Activated naive CD8-positive, alpha-beta T cell (primary cell): ENCODE data around the gene BRINP3.

Source experiments
- H3K27ac Mint-ChIP-seq: one replicate; pipeline ENCODE4 v1.8.0; 2021; ENCODE audit warnings: mixed read lengths
- H3K27me3 Mint-ChIP-seq: one replicate; pipeline ENCODE4 v1.8.0; 2021; ENCODE audit warnings: mixed read lengths
- H3K36me3 Mint-ChIP-seq: one replicate; pipeline ENCODE4 v1.8.0; 2021; ENCODE audit warnings: mixed read lengths
- H3K4me1 Mint-ChIP-seq: one replicate; pipeline ENCODE4 v1.8.0; 2021; ENCODE audit warnings: low read depth, mixed read lengths
- H3K4me3 Mint-ChIP-seq: one replicate; pipeline ENCODE4 v1.8.0; 2021; ENCODE audit warnings: mild to moderate bottlenecking, mixed read lengths
- H3K9me3 Mint-ChIP-seq: one replicate; pipeline ENCODE4 v1.8.0; 2021; ENCODE audit warnings: low read depth, mixed read lengths

The BRINP3 gene

GRCh38 chr1:190322274-190322673 lies 155.4 kb downstream of the BRINP3 start:
- H3K27ac Mint-ChIP-seq = no peak overlapping the region
- no peaks in the 10 kb centered on the region for H3K4me1 Mint-ChIP-seq
- no peaks in the 10 kb centered on the region for H3K36me3 Mint-ChIP-seq
- H3K27me3 Mint-ChIP-seq = no peaks in the 10 kb centered on the region
- H3K9me3 Mint-ChIP-seq = peaks cover 8% of the 10 kb centered on the region
- H3K4me3 Mint-ChIP-seq = no peak overlapping the region

DNA sequence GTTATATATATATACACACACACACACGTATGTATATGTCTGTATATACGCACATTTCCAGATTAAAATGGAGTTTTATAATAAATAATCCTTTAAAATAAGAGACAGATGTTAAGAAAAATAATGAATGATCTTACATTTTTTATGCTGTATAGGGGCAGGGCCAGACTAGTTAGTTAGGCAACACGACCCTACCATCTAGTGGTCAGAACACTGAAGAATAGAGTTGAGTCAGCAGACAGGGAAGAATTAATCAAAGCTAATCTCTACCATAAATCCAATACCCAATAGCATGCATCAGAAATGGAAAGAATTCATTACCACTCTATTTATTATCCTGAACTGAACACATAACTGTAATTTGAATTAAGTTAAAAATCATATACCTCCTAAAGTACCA lies 156.7 kb downstream of the BRINP3 start:
- Mint-ChIP-seq H3K27me3 (no peaks in the 10 kb centered on the region), H3K9me3 (peaks cover 8% of the 10 kb centered on the region), H3K27ac (no peak overlapping the region), H3K4me1 (no peaks in the 10 kb centered on the region), H3K36me3 (no peaks in the 10 kb centered on the region), H3K4me3 (no peak overlapping the region)

DNA sequence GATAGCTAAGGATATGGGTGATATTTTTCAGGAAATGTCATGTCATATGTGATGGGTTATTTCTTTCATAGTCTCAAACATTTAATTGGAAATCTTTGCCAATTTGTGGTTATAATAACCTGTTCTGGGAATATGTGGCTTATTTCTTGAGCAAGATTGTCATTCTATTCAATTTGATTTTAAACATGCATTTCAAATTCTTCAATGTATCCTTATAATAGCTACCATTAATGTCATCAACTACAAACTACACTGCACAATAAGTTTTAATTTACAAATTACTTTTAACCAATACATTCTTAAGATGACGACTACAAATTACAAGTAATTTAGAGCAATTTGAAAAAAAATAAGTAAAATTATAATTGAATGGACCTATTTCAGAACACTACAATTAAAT lies 164.9 kb downstream of the BRINP3 start:
- no peaks in the 10 kb centered on the region for H3K27me3 Mint-ChIP-seq
- H3K4me1 Mint-ChIP-seq = no peaks in the 10 kb centered on the region
- no peaks in the 10 kb centered on the region for H3K36me3 Mint-ChIP-seq
- H3K27ac Mint-ChIP-seq = no peak overlapping the region
- H3K9me3 Mint-ChIP-seq = peaks cover 3% of the 10 kb centered on the region
- no peak overlapping the region for H3K4me3 Mint-ChIP-seq

DNA sequence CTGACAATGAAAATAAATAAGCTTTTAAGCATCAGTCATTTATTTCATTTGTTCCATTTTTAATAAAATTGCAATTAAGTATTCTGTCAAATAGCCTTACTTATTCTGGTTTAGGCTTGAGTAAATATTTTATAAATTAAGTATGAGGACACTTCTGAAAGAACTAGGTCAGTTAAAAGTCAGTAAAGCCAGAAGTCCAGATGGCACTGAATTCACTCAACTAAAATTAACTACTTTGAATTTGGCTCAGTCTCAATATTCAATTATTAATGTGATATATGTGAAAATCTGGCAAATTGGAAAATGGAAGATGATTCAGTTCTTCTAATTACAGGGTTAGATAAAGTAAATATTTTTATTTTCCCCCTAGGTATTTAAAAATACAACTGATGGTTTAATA lies 174.2 kb downstream of the BRINP3 start:
- no peak overlapping the region for H3K27ac Mint-ChIP-seq
- H3K4me3 Mint-ChIP-seq = no peak overlapping the region
- peaks cover 16% of the 10 kb centered on the region for H3K9me3 Mint-ChIP-seq
- H3K4me1 Mint-ChIP-seq = no peaks in the 10 kb centered on the region
- H3K36me3 Mint-ChIP-seq = no peaks in the 10 kb centered on the region
- no peaks in the 10 kb centered on the region for H3K27me3 Mint-ChIP-seq

DNA sequence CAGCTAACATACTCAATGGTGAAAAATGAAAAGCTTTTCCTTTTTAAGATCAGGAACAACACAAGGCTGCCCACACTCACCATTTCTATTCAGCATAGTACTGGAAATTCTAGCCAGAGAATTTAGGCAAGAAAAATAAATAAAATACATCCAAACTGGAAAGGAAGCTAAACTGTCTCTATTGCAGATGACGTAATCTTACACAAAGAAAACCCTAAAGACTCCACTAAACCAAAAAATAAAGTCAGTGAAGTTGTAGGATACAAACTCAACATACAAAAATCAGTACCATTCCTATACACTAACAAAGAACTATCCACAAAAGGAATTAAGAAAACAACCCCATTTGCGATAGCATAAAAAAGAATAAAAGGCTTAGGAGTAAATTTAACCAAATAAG lies 181.2 kb downstream of the BRINP3 start:
- Mint-ChIP-seq H3K27me3 (no peaks in the 10 kb centered on the region), H3K36me3 (no peaks in the 10 kb centered on the region), H3K4me3 (no peak overlapping the region), H3K4me1 (no peaks in the 10 kb centered on the region), H3K27ac (no peak overlapping the region), H3K9me3 (peaks cover 20% of the 10 kb centered on the region)

DNA sequence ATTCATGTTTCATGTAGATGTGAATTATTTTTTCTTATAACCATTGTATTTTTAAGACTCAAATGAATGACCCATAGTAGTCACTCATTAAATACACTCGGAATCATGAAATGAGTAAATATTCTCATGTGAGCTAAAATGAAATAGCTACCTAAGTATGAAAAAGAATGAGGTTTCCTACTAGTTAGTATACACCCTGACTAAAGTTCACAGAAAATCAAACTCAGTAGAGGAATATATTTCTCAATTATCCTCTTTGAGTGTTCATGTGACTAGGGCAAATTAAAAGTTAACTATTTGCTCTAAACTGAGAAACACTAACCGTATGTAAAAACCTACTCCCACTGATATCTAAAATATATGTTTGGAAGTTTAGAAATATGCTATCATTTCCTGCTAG lies 187.8 kb downstream of the BRINP3 start:
- no peaks in the 10 kb centered on the region for H3K27me3 Mint-ChIP-seq
- H3K4me3 Mint-ChIP-seq = no peak overlapping the region
- peaks cover 15% of the 10 kb centered on the region for H3K9me3 Mint-ChIP-seq
- H3K36me3 Mint-ChIP-seq = no peaks in the 10 kb centered on the region
- H3K27ac Mint-ChIP-seq = no peak overlapping the region
- no peaks in the 10 kb centered on the region for H3K4me1 Mint-ChIP-seq

DNA sequence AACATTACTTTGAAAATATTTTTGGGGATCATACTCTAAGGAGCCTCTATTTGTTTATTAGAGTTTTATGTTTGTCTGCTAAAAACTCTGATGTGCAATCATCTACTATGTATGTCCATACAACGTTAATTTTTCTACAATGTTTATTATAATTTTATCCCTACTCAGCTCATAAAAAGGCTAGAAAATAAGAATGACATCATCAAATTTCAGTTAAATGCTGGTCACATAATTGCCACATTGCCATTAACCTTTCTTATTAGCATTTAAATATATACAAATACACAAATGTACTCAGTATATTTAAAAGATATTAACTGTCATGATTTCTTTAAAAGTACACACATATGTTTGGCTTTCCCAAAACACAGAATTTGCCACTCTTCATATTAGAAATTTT lies 191.6 kb downstream of the BRINP3 start:
- Mint-ChIP-seq H3K36me3 (no peaks in the 10 kb centered on the region), H3K4me3 (no peak overlapping the region), H3K4me1 (no peaks in the 10 kb centered on the region), H3K9me3 (peaks cover 13% of the 10 kb centered on the region), H3K27me3 (no peaks in the 10 kb centered on the region), H3K27ac (no peak overlapping the region)

GRCh38 chr1:190277107-190277506 lies 200.6 kb downstream of the BRINP3 start:
- no peaks in the 10 kb centered on the region for H3K27me3 Mint-ChIP-seq
- H3K9me3 Mint-ChIP-seq = peaks cover 14% of the 10 kb centered on the region
- no peaks in the 10 kb centered on the region for H3K4me1 Mint-ChIP-seq
- H3K36me3 Mint-ChIP-seq = no peaks in the 10 kb centered on the region
- H3K4me3 Mint-ChIP-seq = no peak overlapping the region
- H3K27ac Mint-ChIP-seq = no peak overlapping the region

- Mint-ChIP-seq H3K4me1 (no peaks in the 10 kb centered on the region), H3K27ac (no peak overlapping the region), H3K27me3 (no peaks in the 10 kb centered on the region), H3K9me3 (peaks cover 18% of the 10 kb centered on the region), H3K4me3 (no peak overlapping the region), H3K36me3 (no peaks in the 10 kb centered on the region)
Observed at GRCh38 chr1:190274721-190275120, 202.9 kb downstream of the BRINP3 start.

- H3K9me3 Mint-ChIP-seq = peaks cover 18% of the 10 kb centered on the region
- no peaks in the 10 kb centered on the region for H3K27me3 Mint-ChIP-seq
- no peak overlapping the region for H3K27ac Mint-ChIP-seq
- no peaks in the 10 kb centered on the region for H3K4me1 Mint-ChIP-seq
- no peak overlapping the region for H3K4me3 Mint-ChIP-seq
- no peaks in the 10 kb centered on the region for H3K36me3 Mint-ChIP-seq
Observed at GRCh38 chr1:190273161-190273560, 204.5 kb downstream of the BRINP3 start.

DNA sequence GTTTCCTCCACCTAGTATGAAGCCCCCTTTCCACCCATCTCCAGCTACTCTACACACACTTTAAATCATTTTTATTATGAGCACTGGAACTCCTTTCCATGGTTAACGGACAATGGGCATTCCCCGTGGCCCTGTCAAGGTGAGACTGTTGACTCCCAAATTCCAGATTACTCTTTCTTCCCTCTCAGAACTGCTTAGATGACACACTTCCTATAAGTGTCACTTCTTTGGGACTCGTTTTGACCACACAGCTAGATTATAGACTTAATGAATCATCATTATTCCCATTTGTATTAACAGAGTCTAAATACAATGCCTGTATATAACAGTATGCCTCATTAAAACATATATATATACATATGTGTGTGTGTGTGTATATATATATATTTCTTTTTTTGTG lies 215.1 kb downstream of the BRINP3 start:
- no peaks in the 10 kb centered on the region for H3K27me3 Mint-ChIP-seq
- H3K4me3 Mint-ChIP-seq = no peak overlapping the region
- H3K4me1 Mint-ChIP-seq = no peaks in the 10 kb centered on the region
- no peaks in the 10 kb centered on the region for H3K36me3 Mint-ChIP-seq
- no peak overlapping the region for H3K27ac Mint-ChIP-seq
- peaks cover 9% of the 10 kb centered on the region for H3K9me3 Mint-ChIP-seq

DNA sequence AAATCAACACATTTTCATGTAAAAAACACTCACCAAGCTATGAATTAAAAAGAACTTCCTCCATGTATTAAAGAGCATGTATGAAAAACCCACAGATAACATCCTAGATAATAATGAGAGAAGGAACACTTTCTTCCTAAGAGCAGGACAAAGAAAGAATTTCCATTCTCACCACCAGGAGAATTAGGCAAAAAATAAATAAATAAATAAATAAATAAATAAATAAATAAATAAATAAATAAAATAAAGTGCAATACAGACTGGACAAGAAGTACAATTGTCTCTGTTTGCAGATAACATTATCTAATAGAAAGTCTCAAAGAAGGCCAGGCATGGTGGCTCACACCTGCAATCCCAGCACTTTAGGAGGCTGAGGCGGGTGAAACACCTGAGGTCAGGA lies 218.2 kb downstream of the BRINP3 start:
- no peaks in the 10 kb centered on the region for H3K36me3 Mint-ChIP-seq
- H3K27ac Mint-ChIP-seq = no peak overlapping the region
- H3K27me3 Mint-ChIP-seq = no peaks in the 10 kb centered on the region
- H3K9me3 Mint-ChIP-seq = peaks cover 6% of the 10 kb centered on the region
- no peaks in the 10 kb centered on the region for H3K4me1 Mint-ChIP-seq
- H3K4me3 Mint-ChIP-seq = no peak overlapping the region

- Mint-ChIP-seq H3K4me3 (no peak overlapping the region), H3K36me3 (no peaks in the 10 kb centered on the region), H3K4me1 (no peaks in the 10 kb centered on the region), H3K27me3 (no peaks in the 10 kb centered on the region), H3K27ac (no peak overlapping the region), H3K9me3 (peaks cover 6% of the 10 kb centered on the region)
Observed at GRCh38 chr1:190258003-190258402, 219.7 kb downstream of the BRINP3 start.

GRCh38 chr1:190252046-190252445 lies 225.6 kb downstream of the BRINP3 start:
- Mint-ChIP-seq H3K4me1 (no peaks in the 10 kb centered on the region), H3K27ac (no peak overlapping the region), H3K4me3 (no peak overlapping the region), H3K27me3 (no peaks in the 10 kb centered on the region), H3K36me3 (no peaks in the 10 kb centered on the region), H3K9me3 (peaks cover 16% of the 10 kb centered on the region)

DNA sequence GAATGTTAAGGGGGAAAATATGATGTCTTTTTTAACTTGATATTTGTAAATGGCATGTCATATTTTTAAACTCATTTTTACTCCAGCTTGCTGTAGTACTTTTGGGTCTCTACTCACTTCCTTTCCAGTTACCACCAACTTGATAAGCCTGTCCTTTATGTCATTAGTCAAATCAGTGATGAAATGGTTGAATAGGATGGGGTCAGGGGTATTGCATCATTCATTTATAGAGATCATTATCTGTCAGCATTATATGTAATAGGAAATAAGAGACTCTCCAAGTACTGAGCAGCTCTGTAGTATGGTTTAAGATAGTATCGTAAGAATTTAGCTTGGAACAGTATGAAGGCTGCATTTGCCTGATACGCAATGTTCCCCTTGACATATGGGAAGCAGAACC lies 227.3 kb downstream of the BRINP3 start:
- no peaks in the 10 kb centered on the region for H3K4me1 Mint-ChIP-seq
- no peak overlapping the region for H3K4me3 Mint-ChIP-seq
- H3K27ac Mint-ChIP-seq = no peak overlapping the region
- H3K27me3 Mint-ChIP-seq = no peaks in the 10 kb centered on the region
- H3K36me3 Mint-ChIP-seq = no peaks in the 10 kb centered on the region
- H3K9me3 Mint-ChIP-seq = peaks cover 14% of the 10 kb centered on the region

GRCh38 chr1:190244406-190244805 lies 233.3 kb downstream of the BRINP3 start:
- Mint-ChIP-seq H3K4me3 (no peak overlapping the region), H3K27me3 (no peaks in the 10 kb centered on the region), H3K36me3 (no peaks in the 10 kb centered on the region), H3K4me1 (no peaks in the 10 kb centered on the region), H3K27ac (no peak overlapping the region), H3K9me3 (peaks cover 6% of the 10 kb centered on the region)

GRCh38 chr1:190243056-190243455 lies 234.6 kb downstream of the BRINP3 start:
- Mint-ChIP-seq H3K27ac (no peak overlapping the region), H3K4me3 (no peak overlapping the region), H3K4me1 (no peaks in the 10 kb centered on the region), H3K27me3 (no peaks in the 10 kb centered on the region), H3K36me3 (no peaks in the 10 kb centered on the region), H3K9me3 (peaks cover 6% of the 10 kb centered on the region)
